ENCODE data around the gene SMIM24.
A peak's percentile ranks its signal among the peaks of the same experiment; 100 is the strongest.

The SMIM24 gene

DNA sequence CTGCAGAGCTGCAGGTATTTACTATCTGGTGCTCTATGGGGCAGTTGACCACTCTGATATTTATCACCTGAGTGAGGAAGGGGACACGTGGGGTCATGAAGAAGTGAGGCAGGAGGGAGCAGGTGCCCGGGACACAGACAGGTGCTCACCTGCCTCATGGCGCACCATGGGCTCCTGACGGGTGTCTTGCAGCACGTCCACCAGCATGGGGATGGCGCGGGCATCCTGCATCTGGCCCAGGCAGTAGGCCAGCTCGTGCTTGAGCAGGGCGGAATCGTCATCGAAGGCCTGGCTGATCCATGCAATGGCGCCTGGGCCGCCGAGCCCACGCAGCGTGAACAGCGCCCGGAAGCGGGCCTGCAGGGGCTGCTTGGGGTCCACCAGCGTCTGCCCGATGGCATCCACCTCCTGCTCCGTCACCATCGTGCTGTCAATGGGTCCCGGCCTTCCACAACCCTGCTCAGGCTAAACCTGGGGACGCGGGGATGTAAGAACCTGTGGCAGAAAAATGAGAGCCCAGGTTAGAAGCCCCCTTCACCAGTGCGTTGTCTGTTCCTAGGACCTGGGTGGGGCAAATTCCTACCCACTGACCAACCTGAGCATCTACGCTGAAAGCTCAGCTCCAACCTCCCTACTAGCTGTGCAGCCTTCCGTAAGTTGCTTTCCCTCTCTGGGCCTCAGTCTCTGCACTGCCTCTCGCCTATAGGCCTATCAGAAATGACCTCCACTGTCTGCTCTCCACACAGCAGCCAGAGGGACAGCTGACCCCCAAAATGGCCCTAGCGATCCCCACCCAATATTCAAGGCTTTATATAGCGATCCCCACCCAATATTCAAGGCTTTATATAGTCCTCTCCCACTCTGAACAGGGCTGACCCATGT is 16.3 kb upstream of the SMIM24 start:
- DNase-seq: no peak

DNA sequence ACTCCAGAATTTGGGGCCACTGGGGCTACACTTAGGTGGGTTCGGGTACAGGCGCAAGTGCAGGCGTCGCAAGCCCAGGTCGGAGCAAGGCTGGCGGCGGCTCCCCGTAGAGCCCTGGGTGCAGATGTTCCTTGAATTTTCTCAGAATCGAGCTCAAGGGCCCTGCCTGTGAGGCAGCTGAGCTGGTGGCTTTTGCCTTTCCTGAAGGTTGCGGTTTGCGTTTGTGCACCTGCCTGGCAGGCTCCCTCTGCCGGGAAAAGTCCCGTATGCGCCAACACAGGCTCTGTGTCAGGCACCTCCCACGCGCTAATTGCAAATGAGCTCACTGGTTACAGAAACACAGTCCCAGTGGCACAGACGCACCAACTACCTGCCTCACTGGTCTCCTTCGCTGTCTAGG is 14.2 kb upstream of the SMIM24 start:
- peak; percentile 71 for DNase-seq

DNA sequence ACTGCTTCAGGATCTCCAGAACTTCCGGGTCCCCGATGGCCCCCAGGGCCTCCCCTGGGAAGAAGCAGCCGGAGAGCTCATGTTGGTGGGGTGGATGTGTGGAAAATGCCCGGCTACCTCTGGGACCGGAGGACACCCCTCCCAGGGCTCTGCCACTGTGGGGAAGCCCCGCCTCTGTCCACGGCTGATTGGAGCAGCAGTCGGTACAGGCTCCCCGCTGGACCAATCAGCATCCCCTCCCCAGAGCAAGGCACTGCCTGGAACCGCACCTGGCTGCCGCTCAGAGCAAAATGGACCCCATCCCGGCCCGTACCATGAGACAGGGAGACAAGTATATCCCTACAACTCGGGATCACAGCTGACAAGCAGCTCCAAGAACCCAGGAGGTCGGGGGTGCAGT is 13.7 kb upstream of the SMIM24 start:
- peak; percentile 54 for DNase-seq

DNA sequence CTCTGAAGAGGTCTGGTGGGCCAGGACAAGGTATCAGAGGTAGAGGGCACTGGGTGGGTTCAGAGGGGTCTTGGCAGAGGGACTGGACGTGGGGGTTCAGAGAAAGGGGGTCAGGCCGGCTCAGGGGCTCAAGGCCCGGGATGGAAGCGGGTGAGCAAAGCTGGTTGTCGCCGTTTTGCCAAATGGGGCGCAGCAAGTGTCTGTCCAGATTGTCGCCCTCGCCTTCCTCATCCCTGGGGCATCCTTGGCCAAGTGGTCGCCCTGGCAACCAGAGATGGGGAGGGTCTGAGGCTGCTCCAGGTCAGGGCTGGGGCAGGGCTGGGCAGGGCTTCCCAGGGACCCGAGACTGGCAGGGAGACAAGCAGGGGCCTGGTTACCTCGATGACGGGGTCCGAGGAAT is 13.3 kb upstream of the SMIM24 start:
- no peak for DNase-seq

DNA sequence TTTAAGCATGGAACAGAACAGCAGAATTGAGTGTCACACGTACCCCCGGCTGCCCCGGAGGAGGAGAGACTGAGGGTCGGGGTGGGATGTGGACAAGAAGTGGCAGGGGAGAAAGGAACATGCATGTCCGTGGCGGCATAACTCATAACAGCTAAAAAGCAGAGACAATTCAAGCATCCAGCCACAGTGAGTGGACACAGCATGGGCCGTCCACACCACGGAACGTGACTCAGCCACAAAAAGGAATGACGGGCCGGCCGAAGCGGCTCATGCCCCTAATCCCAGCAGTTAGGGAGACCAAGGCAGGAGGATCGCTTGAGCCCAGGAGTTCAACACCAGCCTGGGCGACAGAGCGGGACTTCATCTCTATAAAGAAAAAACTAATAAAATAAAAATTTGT is 12.6 kb upstream of the SMIM24 start:
- no peak for DNase-seq

DNA sequence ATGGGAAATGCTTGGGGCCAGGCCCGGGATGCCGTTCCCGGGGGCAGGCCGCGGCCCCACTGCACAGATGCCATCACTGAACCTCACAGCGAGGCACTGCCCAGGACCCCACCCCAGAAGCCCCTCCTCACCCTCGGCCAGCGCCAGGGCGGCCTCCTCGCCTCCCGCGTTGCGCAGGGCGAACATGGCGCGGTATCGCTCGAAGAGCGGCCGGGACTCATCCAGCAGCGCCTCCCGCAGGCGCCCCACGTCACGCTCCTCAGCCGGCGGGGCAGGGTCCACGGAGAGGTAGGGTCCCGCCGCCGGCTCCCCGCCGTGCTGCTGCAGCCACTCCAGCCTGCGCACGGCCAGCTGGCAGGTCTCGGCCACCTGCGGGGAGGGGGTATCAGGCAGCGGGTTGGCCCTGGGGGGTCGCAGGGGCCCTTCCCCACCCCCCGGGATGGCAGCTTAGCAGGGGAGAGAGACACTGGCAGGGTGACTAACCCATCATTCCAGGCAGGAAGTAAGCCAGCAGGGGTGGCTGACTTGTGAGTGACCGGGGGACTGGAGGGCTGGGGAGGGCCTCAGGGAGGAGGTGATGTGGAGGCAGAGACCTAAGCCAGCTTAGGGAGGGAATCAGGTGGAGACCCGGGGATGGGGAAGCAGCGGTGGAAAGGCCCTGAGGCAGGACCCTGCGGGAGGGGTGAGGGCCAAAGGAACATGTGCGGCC is 12.0 kb upstream of the SMIM24 start:
- DNase-seq: no peak

DNA sequence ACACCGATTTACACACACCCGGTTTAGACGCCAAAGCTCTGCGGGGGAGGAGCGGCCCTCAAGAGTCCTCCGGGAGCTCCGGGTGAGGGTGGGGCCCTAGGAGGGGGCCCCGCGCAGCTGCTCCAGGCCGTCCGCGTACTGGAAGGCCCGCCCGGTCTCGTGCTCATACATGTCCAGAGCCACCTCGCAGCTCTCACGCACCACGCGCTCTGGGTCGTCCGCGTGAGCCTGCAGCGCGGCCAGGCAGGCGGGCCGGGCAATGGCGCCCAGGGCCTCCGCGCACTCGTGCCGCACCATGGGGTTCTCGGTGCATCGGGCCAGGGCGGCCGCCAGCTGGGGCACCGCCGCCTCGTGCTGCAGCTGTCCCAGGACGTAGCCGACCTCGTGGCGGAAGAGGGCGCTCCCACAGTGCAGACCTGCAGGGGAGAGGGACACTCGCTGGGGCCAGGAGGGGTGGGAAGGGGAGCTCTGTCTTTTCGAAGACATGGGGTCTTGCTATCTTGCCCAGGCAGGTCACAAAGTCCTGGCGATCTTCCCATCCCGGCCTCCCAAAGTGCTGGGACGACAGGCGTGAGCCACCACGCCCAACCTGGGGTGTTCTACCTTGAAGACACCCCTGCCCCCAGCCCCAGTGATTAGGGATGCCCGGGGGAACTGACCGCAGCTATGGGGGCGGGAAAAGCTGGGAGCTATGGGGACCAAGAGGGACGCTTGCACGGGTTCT is 11.2 kb upstream of the SMIM24 start:
- no peak for DNase-seq

DNA sequence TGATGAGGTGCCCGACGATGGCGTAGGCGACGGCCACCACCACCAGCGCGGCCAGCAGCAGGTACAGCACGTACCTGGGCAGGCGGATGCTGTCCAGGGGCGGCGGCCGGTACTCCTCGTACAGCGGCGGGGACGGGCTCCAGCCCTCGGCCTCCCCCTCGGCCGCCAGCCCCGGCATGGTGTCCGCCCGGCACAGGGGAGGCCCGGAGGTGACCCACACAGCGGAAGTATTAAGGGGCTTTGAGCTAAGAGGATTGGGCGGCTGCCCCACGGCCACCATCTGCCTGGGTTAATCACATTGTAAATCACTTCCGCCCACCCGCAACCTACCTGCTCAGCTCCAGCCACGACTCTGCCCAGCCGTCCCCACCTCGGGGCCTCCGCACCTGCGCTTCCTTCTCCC is 2.9 kb upstream of the SMIM24 start, which contains the start of gene SMIM44:
TSS of gene SMIM44 (minus strand) at position 216 of the 403 bp plus-strand sequence. CDS start at position 178, 38 bp downstream.
- DNase-seq: no peak

DNA sequence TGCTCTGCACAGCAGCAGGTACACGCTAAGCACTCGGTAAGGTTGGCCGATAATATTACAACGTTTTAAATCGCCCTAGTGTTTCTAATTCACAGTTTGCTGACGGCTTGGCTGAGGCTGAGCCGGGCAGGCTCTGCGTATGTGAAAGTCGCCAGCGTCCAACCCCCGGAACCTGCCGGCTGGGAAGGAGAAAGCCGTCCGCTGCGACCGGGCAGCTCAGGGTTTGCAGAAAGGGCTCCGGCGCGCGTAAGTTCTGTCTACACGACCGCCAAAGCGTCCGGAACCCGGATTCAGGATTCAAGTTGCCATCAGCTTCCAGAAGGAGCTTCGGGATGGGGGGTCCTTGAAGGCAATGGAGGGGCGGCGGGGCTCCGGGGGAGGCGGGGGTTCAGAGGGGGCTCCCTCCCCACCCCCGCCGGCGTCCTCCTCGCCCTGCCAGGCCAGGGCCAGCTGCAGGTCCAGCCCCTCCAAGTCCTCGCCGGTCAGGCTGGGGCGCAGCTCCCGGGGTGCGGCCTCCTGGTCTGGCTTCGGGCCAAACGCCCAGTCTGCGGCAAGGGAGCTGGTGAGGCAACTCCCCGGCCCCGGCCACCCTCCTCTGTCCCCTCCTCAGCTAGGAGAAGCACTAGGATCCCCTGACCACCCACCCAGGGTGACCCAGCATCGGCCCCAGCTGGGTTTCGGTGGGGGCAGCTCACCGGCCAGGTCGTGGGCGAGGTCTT is 2.3 kb upstream of the SMIM24 start:
- DNase-seq: no peak

DNA sequence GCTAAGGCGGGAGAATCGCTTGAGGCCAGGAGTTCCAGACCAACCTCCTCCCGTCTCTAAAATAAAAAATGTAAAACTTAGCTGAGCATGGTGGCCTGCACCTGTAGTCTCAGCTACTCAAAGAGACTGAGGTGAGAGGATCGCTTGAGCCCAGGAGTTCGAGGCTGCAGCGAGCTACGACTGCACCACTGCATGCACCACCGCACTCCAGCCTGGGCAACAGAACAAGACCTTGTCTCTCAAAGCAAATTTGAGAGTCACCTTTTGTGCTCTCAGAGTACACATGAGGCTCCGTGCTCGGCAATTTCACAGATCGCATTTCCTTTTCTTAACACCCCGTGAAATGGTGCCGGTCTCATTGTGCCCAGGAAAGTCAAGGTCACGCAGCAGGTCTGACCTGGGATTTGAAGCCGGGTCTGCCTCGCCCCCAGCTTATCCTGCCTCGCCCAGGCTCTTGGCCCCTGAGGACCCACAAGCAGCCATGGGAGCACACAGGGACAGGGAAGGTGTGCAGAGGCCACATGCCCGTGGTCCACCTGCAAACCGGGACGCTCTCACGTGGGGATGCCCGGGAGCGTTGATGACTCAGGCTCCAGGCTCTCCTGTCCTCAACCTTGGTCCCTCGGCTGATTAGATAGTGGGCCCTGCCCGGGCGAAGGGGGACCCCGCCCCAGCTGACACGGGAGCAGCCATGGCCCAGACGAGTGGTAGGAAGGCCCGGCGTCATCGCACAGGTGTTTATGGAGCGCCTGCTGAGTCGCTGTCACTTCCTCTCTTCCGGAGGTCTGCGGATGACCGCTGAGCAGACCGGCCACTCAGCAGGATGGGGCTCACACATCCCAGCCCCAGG is 1.1 kb upstream of the SMIM24 start:
- DNase-seq: no peak

DNA sequence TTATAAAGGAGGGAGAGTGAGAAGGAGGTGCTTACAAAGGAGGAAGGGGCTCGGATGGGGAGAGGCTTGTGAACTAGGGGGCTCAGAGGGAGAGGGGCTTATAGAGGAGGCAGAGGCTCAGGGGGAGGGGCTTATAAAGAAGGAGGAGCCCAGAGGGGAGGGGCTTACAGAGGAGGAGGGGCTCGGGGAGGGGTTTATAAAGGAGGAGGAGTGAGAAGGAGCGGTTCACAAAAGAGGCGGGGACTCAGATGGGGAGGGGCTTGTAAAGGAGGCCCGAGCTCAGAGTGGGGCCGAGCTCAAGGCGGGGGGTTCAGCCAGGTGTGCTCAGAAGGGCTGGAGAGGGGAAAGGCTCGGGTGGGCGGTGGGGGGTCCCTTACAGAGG is 500 bp downstream of the SMIM24 start:
- DNase-seq: peak; percentile 43

DNA sequence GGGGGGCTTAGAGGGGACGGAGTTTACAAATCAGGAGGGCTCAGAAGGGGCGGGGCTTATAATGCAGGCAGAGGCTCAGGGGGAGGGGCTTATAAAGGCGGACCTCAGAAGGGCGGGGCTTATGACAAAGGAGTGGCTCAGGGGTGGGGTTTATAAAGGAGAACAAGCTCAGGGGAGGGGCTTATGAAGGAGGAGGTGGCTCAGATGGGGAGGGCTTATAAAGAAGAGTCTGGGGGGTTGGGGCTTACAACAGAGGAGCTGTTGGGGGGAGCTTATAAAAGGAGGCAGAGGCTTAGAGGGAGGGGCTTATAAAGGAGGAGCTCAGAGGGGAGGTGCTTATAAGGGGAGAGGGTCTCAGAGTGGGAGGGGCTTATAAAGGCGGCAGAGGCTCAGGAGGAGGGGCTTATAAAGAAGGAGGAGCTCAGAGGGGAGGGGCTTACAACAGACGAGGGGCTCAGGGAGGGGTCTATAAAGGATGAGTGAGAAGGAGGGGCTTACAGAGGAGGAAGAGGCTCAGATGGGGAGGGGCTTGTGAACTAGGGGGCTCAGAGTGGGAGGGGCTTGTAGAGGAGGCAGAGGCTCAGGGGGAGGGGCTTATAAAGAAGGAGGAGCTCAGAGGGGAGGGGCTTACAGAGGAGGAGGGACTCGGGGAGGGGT is 1.0 kb downstream of the SMIM24 start:
- peak; percentile 62 for DNase-seq

DNA sequence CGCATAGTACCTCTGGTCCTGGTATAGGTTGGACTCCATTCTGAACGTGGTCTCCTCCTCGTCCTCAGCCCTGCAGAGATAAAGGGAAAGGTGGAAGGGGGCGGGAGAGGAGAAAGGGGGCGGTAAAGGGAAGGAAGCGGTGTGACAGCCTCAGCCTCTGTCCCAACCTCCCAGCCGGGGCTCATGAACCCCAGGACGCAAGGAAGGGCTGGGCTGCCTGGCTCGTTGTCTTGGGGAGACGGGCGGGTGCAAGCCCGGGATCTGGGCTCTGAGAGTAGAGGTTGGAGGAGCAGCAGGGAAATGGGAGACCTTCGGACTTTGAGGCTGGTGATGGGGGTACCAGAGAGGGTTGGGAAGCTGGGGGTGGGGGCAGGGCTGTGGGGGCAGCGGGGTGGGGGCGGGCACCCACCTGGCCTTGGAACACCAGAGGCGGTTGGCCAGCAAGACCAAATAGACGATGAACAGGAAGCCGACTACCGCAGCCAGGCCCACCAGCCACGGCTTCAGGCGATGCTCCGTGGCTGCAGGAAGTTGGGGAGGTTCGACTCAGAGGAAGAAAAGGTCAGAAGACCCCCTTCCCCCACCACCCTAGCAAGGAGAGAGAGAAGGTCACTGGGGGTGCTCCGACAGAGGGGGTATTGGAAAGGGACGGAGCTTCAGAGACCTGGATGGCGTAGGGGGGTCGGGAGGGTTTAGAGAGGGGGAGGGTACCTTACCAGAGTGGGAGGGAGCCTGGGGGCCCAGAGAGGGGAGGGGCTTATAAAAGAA is 1.7 kb downstream of the SMIM24 start:
- no peak for DNase-seq

DNA sequence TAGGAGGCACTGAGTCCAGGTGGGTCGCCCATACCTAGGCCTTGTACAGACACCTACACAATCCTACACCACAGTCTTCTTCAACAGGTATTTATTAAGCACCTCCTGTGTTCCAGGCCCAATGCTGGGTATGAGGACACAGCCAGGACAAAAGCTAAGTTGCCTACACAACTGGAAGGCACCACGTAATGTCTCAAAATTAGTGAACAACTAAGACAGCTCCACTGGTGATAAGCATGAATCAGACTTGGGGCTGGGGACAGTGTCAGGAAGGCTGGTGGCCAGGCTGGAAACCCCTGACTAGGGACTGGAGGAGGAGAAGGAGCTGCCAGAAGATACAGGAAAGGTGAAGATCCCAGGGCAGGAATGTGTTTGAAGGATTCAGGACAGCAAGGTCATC is 2.4 kb downstream of the SMIM24 start:
- DNase-seq: no peak

DNA sequence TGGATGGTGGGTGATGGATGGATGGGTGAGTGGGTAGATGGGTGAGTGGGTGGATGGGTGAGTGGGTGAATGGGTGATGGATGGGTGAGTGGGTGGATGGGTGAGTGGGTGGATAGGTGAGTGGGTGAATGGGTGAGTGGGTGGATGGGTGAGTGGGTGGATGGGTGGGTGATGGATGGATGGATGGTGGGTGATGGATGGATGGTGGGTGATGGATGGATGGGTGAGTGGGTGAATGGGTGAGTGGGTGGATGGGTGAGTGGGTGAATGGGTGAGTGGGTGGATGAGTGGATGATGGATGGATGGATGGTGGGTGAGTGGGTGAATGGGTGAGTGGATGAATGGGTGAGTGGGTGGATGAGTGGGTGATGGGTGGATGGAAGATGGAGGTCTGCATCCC is 2.8 kb downstream of the SMIM24 start:
- DNase-seq: no peak

DNA sequence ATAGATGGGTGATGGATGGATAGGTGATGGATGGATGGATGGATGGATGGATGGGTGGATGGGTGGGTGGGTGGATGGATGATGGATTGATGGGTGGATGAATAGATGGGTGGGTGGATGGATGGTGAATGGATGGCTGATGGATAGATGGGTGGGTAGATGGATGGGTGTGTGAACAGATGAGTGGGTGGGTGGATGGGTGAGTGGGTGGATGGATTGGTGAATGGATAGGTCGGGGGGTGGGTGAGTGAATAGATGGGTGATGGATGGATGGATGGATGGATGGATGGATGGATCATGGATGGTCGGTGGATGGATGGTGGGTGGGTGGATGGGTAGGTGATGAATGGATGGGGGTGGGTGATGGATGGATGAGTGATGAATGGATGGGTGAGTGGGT is 3.5 kb downstream of the SMIM24 start:
- DNase-seq: no peak

DNA sequence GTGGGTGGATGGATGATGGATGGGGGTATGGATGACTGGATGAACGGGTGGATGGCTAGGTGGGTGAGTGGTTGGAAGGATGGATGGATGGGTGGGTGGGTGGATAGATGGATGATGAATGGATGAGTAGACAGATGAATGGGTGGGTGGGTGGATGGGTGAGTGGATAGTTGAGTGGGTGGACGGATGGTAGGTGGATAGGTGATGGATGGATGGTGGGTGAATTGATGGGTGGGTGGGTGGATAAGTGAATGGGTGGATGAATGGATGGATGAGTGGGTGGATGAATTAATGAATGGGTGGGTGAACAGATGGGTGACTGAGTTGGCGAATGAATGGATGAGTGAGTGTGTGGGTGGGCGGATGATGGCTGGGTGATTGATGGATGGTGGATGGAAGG is 4.9 kb downstream of the SMIM24 start:
- DNase-seq: no peak

DNA sequence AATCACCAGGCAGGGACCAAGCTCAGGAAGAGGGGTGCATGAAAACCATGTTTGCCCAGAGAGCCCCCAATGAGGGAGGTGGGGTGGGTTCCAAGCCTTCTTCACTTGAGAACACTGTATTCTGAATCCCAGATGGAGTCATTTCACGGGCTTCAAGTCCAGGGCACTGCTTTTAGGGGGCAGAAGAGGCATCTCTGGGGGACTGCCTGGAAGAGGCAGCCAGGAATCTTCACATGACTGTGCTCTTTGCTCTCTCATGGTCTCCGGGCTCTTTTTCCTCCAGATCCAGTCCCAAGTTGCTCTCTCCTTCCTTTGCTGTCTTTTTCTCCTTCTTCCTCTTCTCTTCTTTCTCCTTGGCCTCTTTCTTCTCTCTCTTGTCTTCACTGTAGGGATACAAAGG is 5.7 kb downstream of the SMIM24 start:
- DNase-seq: no peak

DNA sequence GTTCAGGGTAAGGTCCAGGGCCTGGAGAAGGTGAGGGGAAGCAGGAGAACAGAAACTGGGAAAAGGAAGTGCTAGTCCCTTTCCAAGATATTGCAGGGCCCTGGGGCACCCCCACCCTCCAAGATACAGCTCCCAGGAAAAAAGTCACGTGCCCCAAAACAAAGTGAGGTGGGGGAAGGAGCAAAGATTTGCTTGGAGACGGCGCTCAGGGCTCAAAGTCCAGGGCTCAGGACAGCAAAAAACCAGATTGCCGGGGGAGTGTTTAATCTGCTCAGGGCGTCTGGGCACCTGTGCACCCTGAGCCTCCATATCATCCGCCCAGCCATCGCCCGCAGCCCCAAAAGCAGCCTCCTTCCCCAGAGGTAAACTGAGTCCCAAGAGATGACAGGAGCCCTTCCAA is 6.3 kb downstream of the SMIM24 start:
- DNase-seq: no peak

DNA sequence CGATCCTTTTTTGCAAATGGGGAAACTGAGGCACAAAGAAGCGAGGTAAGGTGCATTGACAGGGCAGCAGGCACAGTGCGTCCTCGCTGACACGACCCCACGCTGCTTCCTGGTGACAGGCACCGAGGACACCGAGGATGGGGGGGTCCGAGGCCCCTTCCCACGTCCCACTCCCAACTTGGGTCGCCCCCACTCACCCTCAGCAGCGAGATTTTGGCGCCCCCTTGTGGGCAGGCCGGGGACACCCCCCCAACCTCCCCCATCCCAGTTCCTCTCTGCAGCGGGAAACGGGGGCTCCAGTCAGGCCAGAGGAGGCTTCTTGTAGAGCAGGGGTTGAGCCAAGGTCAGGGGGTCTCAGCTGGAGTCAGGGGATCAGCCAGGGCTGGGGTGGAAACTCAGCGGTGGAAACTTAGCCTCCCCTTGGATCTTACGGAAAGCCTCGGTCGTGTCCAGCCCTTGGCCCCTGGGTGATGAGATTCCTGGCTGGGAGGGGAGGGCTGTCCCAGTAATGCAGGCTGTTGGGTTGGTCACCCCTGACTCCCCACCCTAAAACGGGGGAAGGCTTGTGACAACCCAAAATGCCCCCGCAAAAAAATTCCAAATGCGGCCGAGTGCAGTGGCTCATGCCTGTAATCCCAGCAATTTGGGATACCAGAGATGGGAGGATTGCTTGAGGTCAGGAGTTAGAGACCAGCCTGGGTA is 8.2 kb downstream of the SMIM24 start:
- peak; percentile 30 for DNase-seq

Data from stimulated activated CD4-positive, alpha-beta T cell treated with anti-CD3 and anti-CD28 coated beads, Interleukin-1b, Interleukin-23, amount 100 ng/mL, for 48 hours (primary cell).